HCT116 (cell line): ENCODE data around the gene ZNF318. TPM values are rescaled to one million over a fixed set of nuclear protein-coding genes. Genes with fewer than 3 reads are reported as not detected.

Experiments
- ATAC-seq: fragments of 200-7000 bp; cut with Tn5 transposase; 2 replicates; pipeline ENCODE4 v1.9.1; 2020; ENCODE audit warnings: mild to moderate bottlenecking, moderate library complexity
- BruUV-seq: library from RNA; stranded (reverse); fragments of 400-500 nt; replicated peaks from 2 replicates; lab custom pipeline; 2021; lab: Mats Ljungman, UMichigan
- CTCF ChIA-PET: fragments of 300-600 bp; sonication (Branson Sonifier 250); formaldehyde crosslinking; loops from one replicate; lab custom pipeline; 2021; ENCODE audit warnings: antibody characterized with exemption; lab: Charles Lee
- POLR2A ChIA-PET: fragments of 300-600, 350-600 bp; sonication (Branson Sonifier 250); formaldehyde crosslinking; loops from one replicate; lab custom pipeline; 2021; ENCODE audit warnings: antibody characterized with exemption; lab: Charles Lee
- RAD21 ChIA-PET, 2 experiments: fragments of 300-600 bp; sonication (Branson Sonifier 250); formaldehyde crosslinking; loops; one replicate each; lab custom pipeline; 2023; ENCODE audit warnings: low total read pairs in 2 of 2; ENCODE audit not compliant: uncharacterized antibody in 2 of 2, unreplicated experiment in 2 of 2, low non-redundant PET in 1 of 2; lab: Charles Lee
- DNase-seq: peaks from one replicate; pipeline ENCODE4 v3.0.0-alpha.2; 2010; ENCODE audit warnings: low read depth, low spot score
- H2AFZ ChIP-seq: fragments of 200-600 bp; shearing (Covaris generic), sonication (generic); 2 replicates; pipeline ENCODE4 v1.6.1; 2017; ENCODE audit warnings: low read depth, mixed run types, mixed read lengths, antibody characterized with exemption, low read length; ENCODE audit not compliant: poor library complexity, severe bottlenecking
- H3K27ac ChIP-seq: 2 replicates; pipeline ENCODE4 v1.5.1; 2012; ENCODE audit warnings: low read depth, low read length
- H3K27me3 ChIP-seq: fragments of 200-600 bp; sonication (generic); 2 replicates; pipeline ENCODE4 v1.6.1; 2016; ENCODE audit warnings: mixed run types, low read length, mixed read lengths; ENCODE audit not compliant: insufficient read depth
- H3K36me3 ChIP-seq, 2 experiments: fragments of 200-500 bp in 1 of 2; fragments of 200-600 bp in 1 of 2; sonication (Bioruptor generic) in 1 of 2; sonication (generic) in 1 of 2; 2 replicates each; pipeline versions ENCODE4 v1.5.1 to v1.6.1; 2014 to 2016; ENCODE audit warnings: low read length in 2 of 2, inconsistent platforms in 1 of 2, mixed read lengths in 1 of 2, mixed run types in 1 of 2; ENCODE audit not compliant: insufficient read depth in 2 of 2, control insufficient read depth in 1 of 2
- H3K4me1 ChIP-seq, 2 experiments: fragments of 200-600 bp in 1 of 2; sonication (generic) in 1 of 2; 2 replicates each; pipeline versions ENCODE4 v1.5.1 to v1.6.1; 2012 to 2017; ENCODE audit warnings: low read length in 2 of 2, inconsistent platforms in 1 of 2, mild to moderate bottlenecking in 1 of 2, mixed read lengths in 1 of 2, mixed run types in 1 of 2, moderate library complexity in 1 of 2; ENCODE audit not compliant: insufficient read depth in 2 of 2, control insufficient read depth in 1 of 2
- H3K4me2 ChIP-seq: fragments of 200-600 bp; sonication (generic); 2 replicates; pipeline ENCODE4 v1.6.1; 2017; ENCODE audit warnings: mixed run types, low read length, mixed read lengths
- H3K4me3 ChIP-seq, 2 experiments: fragments of 200-600 bp in 1 of 2; sonication (generic) in 1 of 2; replicated peaks in 1 of 2; 2 replicates each; pipeline ENCODE4 v1.5.1; 2011 to 2016; ENCODE audit warnings: low read length in 2 of 2, control low read depth in 1 of 2, low read depth in 1 of 2, mild to moderate bottlenecking in 1 of 2, mixed read lengths in 1 of 2, mixed run types in 1 of 2
- H3K79me2 ChIP-seq: fragments of 200-600 bp; sonication (generic); 2 replicates; pipeline ENCODE4 v1.6.1; 2017; ENCODE audit warnings: mild to moderate bottlenecking, mixed run types, low read length, moderate library complexity, mixed read lengths; ENCODE audit not compliant: insufficient read depth
- H3K9ac ChIP-seq: fragments of 200-600 bp; sonication (generic); 2 replicates; pipeline ENCODE4 v1.6.1; 2016; ENCODE audit warnings: low read length, mixed read lengths
- H3K9me2 ChIP-seq: fragments of 200-600 bp; sonication (generic), shearing (Covaris generic); 2 replicates; pipeline ENCODE4 v1.6.1; 2017; ENCODE audit warnings: mixed run types, mild to moderate bottlenecking, moderate library complexity; ENCODE audit not compliant: insufficient read depth
- H3K9me3 ChIP-seq, 2 experiments: fragments of 200-500 bp in 1 of 2; fragments of 200-600 bp in 1 of 2; sonication (Bioruptor generic) in 1 of 2; sonication (generic) in 1 of 2; 2 replicates each; pipeline ENCODE4 v1.6.1; 2014 to 2017; ENCODE audit warnings: low read length in 2 of 2, mixed read lengths in 2 of 2, inconsistent platforms in 1 of 2, low read depth in 1 of 2, mild to moderate bottlenecking in 1 of 2, mixed run types in 1 of 2, moderate library complexity in 1 of 2; ENCODE audit not compliant: control insufficient read depth in 1 of 2, insufficient read depth in 1 of 2
- H4K20me1 ChIP-seq: fragments of 200-600 bp; sonication (generic), shearing (Covaris generic); 2 replicates; pipeline ENCODE4 v1.6.1; 2017; ENCODE audit warnings: mixed run types, mild to moderate bottlenecking, moderate library complexity; ENCODE audit not compliant: insufficient read depth
- ATF3 ChIP-seq: IDR thresholded peaks from 2 replicates; pipeline ENCODE4 v1.6.1; 2012
- CEBPB ChIP-seq: IDR thresholded peaks from 2 replicates; pipeline ENCODE4 v1.6.1; 2012; ENCODE audit warnings: low read depth
- CTCF ChIP-seq, 3 experiments: fragments of 200-600 bp in 1 of 3; sonication (generic) in 1 of 3; IDR thresholded peaks in 2 of 3; conservative IDR thresholded peaks in 1 of 3; 2 replicates each; pipeline ENCODE4 v1.5.1; 2012 to 2017; ENCODE audit warnings: low read depth in 2 of 3, low read length in 2 of 3, antibody characterized with exemption in 1 of 3, borderline replicate concordance in 1 of 3, control low read depth in 1 of 3, mild to moderate bottlenecking in 1 of 3, mixed read lengths in 1 of 3, mixed run types in 1 of 3, moderate library complexity in 1 of 3; ENCODE audit not compliant: insufficient read depth in 1 of 3
- EGR1 ChIP-seq: IDR thresholded peaks from 2 replicates; pipeline ENCODE4 v1.6.1; 2012; ENCODE audit warnings: low read depth
- ELF1 ChIP-seq: IDR thresholded peaks from 2 replicates; pipeline ENCODE4 v1.6.1; 2012; ENCODE audit warnings: low read depth, borderline replicate concordance
- EZH2phosphoT487 ChIP-seq: fragments of 200-600 bp; IDR thresholded peaks from 2 replicates; pipeline ENCODE4 v1.6.1; 2018; ENCODE audit warnings: antibody characterized with exemption, borderline replicate concordance
- FOSL1 ChIP-seq: IDR thresholded peaks from 2 replicates; pipeline ENCODE4 v1.6.1; 2012; ENCODE audit warnings: low read depth
- JUND ChIP-seq: IDR thresholded peaks from 2 replicates; pipeline ENCODE4 v1.6.1; 2012
- MAX ChIP-seq: IDR thresholded peaks from 2 replicates; pipeline ENCODE4 v1.6.1; 2012
- POLR2A ChIP-seq: IDR thresholded peaks from 2 replicates; pipeline ENCODE4 v1.7.0; 2011; ENCODE audit warnings: borderline replicate concordance; ENCODE audit not compliant: insufficient read depth, insufficient read length; ENCODE audit errors: extremely low read depth
- POLR2AphosphoS5 ChIP-seq: IDR thresholded peaks from 2 replicates; pipeline ENCODE4 v1.6.1; 2011; ENCODE audit warnings: mild to moderate bottlenecking, low read depth, low read length, moderate library complexity
- RAD21 ChIP-seq: IDR thresholded peaks from 2 replicates; pipeline ENCODE4 v1.6.1; 2012; ENCODE audit warnings: low read depth, mild to moderate bottlenecking
- REST ChIP-seq: IDR thresholded peaks from 2 replicates; pipeline ENCODE4 v1.6.1; 2012; ENCODE audit warnings: low read depth
- SIN3A ChIP-seq: IDR thresholded peaks from 2 replicates; pipeline ENCODE4 v1.6.1; 2012; ENCODE audit warnings: low read depth
- SP1 ChIP-seq: IDR thresholded peaks from 2 replicates; pipeline ENCODE4 v1.6.1; 2012; ENCODE audit warnings: low read depth
- SRF ChIP-seq: IDR thresholded peaks from 2 replicates; pipeline ENCODE4 v1.6.1; 2012; ENCODE audit warnings: low read depth
- TCF7L2 ChIP-seq: IDR thresholded peaks from 2 replicates; pipeline ENCODE4 v1.7.0; 2011; ENCODE audit warnings: borderline replicate concordance, inconsistent platforms; ENCODE audit not compliant: insufficient read depth, insufficient read length; ENCODE audit errors: extremely low read depth
- ZBTB33 ChIP-seq: IDR thresholded peaks from 2 replicates; pipeline ENCODE4 v1.6.1; 2011; ENCODE audit warnings: mild to moderate bottlenecking, low read length, moderate library complexity; ENCODE audit not compliant: insufficient replicate concordance; ENCODE audit errors: extremely low read depth
- intact Hi-C: fragments of 100-400 bp; cut with micrococcal nuclease; formaldehyde crosslinking; loops from 2 replicates; pipeline ENCODE4 v1.10.0; 2022
- total RNA-seq: library from RNA; stranded (reverse); gene quantifications from one replicate; pipeline ENCODE4 v1.2.1, GENCODE V29; 2021; ENCODE audit not compliant: unreplicated experiment

Gene ZNF318
- total RNA-seq, 1 experiment from 2014 or later, result 15.2 TPM

GRCh38 chr6:43313813-43314212, 55.6 kb downstream of the ZNF318 start:
- H3K4me3 ChIP-seq, result no peak overlapping the region
- H3K9me3 ChIP-seq, result no peaks in the 10 kb centered on the region
- no peaks in the 10 kb centered on the region for H3K36me3 ChIP-seq
- no peaks in the 10 kb centered on the region for H4K20me1 ChIP-seq
- no peaks in the 10 kb centered on the region for H3K27me3 ChIP-seq
- no peak for DNase-seq
- POLR2A ChIA-PET, result no interaction called here
- no TSS peak for BruUV-seq
- H3K4me1 ChIP-seq, result peaks cover 2 to 8% of the 10 kb centered on the region in 2 experiments; a peak in 3 of 4 replicates
- no peak overlapping the region for H3K9ac ChIP-seq
- no peak overlapping the region for H3K27ac ChIP-seq
- H3K9me2 ChIP-seq, result no peaks in the 10 kb centered on the region
- no peak overlapping the region for H3K4me2 ChIP-seq
- intact Hi-C loops, result no loop called here
- no peaks in the 10 kb centered on the region for H3K79me2 ChIP-seq
- H2AFZ ChIP-seq, result no peak overlapping the region
- CTCF ChIA-PET, result interaction anchor here (1.5 kb wide), 1 partner anchor 20 kb away, joined by 6 read pairs; no protein-coding TSS in a partner anchor
- ATAC-seq, result no peak
- RAD21 ChIA-PET, result no interaction called here
- TF ChIP-seq POLR2AphosphoS5 (no peak), POLR2A (no peak), SP1 (no peak), ZBTB33 (no peak), CTCF (IDR thresholded peaks at IDR 0.05 in 2 of 3, conservative IDR thresholded peaks at IDR 0.05 in 1 of 3; ENCODE audit: borderline replicate concordance in 1 of 3, insufficient read depth in 1 of 3, low read depth in 2 of 3, low read length in 2 of 3) (no peak), ATF3 (no peak), EGR1 (no peak), SIN3A (no peak), SRF (no peak), MAX (no peak), ELF1 (no peak), JUND (no peak), EZH2phosphoT487 (no peak), CEBPB (no peak), TCF7L2 (no peak), REST (no peak), RAD21 (no peak), FOSL1 (no peak)
